HEK293 (cell line): ENCODE data around the gene ESPNL.
A peak's percentile ranks its signal among the peaks of the same experiment; 100 is the strongest.

Experiments used
- CTCF ChIA-PET: fragments of 350-600 bp; formaldehyde crosslinking; extraction: SDS; loops from one replicate; lab custom pipeline; 2021; ENCODE audit warnings: antibody characterized with exemption; lab: Yijun Ruan, JAX
- POLR2A ChIA-PET: fragments of 300-600 bp; formaldehyde crosslinking; extraction: SDS; loops from one replicate; lab custom pipeline; 2020; ENCODE audit warnings: antibody characterized with exemption, inconsistent platforms; lab: Yijun Ruan, JAX
- H3K27ac ChIP-seq: fragments of 200-500 bp; sonication (Bioruptor generic); 2 replicates; pipeline ENCODE4 v1.5.1; 2014; ENCODE audit warnings: low read depth, low read length, control low read depth, inconsistent platforms; ENCODE audit errors: extremely low read depth
- H3K36me3 ChIP-seq, 2 experiments: fragments of 200-500 bp in 1 of 2; sonication (Bioruptor generic) in 1 of 2; 1 replicate in 1 of 2; 2 replicates in 1 of 2; pipeline ENCODE4 v1.5.1; 2014 to 2017; ENCODE audit warnings: inconsistent platforms in 2 of 2, low read length in 2 of 2; ENCODE audit not compliant: control insufficient read depth in 2 of 2, insufficient read depth in 1 of 2
- H3K4me1 ChIP-seq: fragments of 200-500 bp; sonication (Bioruptor generic); 2 replicates; pipeline ENCODE4 v1.5.1; 2014; ENCODE audit warnings: mild to moderate bottlenecking, low read length, inconsistent platforms; ENCODE audit not compliant: control insufficient read depth, insufficient read depth
- H3K4me3 ChIP-seq: 2 replicates; pipeline ENCODE4 v1.5.1; 2011; ENCODE audit warnings: low read depth, mild to moderate bottlenecking, control low read depth, low read length, moderate library complexity
- H3K9me3 ChIP-seq: fragments of 200-500 bp; sonication (Bioruptor generic); 2 replicates; pipeline ENCODE4 v1.5.1; 2014; ENCODE audit warnings: low read depth, low read length, inconsistent platforms; ENCODE audit not compliant: control insufficient read depth, insufficient read depth
- PRDM1 ChIP-seq: fragments of 450-650 bp; formaldehyde crosslinking; IDR thresholded peaks from 2 replicates; pipeline ENCODE4; 2016; ENCODE audit warnings: missing biosample characterization, missing genetic modification characterization
- SCRT1 ChIP-seq: fragments of 450-650 bp; formaldehyde crosslinking; IDR thresholded peaks from 2 replicates; pipeline ENCODE4 v1.5.1; 2016; ENCODE audit warnings: missing biosample characterization, missing genetic modification characterization, borderline replicate concordance
- ZBTB1 ChIP-seq: fragments of 450-650 bp; formaldehyde crosslinking; IDR thresholded peaks from 2 replicates; pipeline ENCODE4 v1.5.1; 2016; ENCODE audit warnings: missing biosample characterization, missing genetic modification characterization
- ZBTB20 ChIP-seq: fragments of 450-650 bp; formaldehyde crosslinking; IDR thresholded peaks from 2 replicates; pipeline ENCODE4 v1.5.1; 2016; ENCODE audit warnings: missing biosample characterization, missing genetic modification characterization
- ZEB2 ChIP-seq: fragments of 450-650 bp; formaldehyde crosslinking; IDR thresholded peaks from 2 replicates; pipeline ENCODE4 v1.5.1; 2016; ENCODE audit warnings: missing biosample characterization, missing genetic modification characterization
- ZNF146 ChIP-seq: fragments of 450-650 bp; formaldehyde crosslinking; IDR thresholded peaks from 2 replicates; pipeline ENCODE4 v1.5.1; 2016; ENCODE audit warnings: missing biosample characterization, missing genetic modification characterization
- ZNF2 ChIP-seq: fragments of 450-650 bp; formaldehyde crosslinking; IDR thresholded peaks from 2 replicates; pipeline ENCODE4 v1.5.1; 2016; ENCODE audit warnings: missing biosample characterization, missing genetic modification characterization
- ZNF214 ChIP-seq: fragments of 450-650 bp; formaldehyde crosslinking; IDR thresholded peaks from 2 replicates; pipeline ENCODE4 v1.5.1; 2017; ENCODE audit warnings: missing biosample characterization, mild to moderate bottlenecking, missing genetic modification characterization, borderline replicate concordance
- ZNF24 ChIP-seq: fragments of 450-650 bp; formaldehyde crosslinking; IDR thresholded peaks from 2 replicates; pipeline ENCODE4 v1.5.1; 2016; ENCODE audit warnings: missing biosample characterization, missing genetic modification characterization
- ZNF530 ChIP-seq: fragments of 450-650 bp; formaldehyde crosslinking; IDR thresholded peaks from 2 replicates; pipeline ENCODE4 v1.5.1; 2016; ENCODE audit warnings: low read depth, missing biosample characterization, missing genetic modification characterization
- ZNF560 ChIP-seq: fragments of 450-650 bp; formaldehyde crosslinking; IDR thresholded peaks from 2 replicates; pipeline ENCODE4 v1.5.1; 2017; ENCODE audit warnings: missing biosample characterization, missing genetic modification characterization, borderline replicate concordance
- TF ChIP-seq, protein P1 (sequence below): fragments of 450-650 bp; formaldehyde crosslinking; IDR thresholded peaks from 2 replicates; pipeline ENCODE4 v1.5.1; 2016; ENCODE audit warnings: missing biosample characterization, missing genetic modification characterization
- TF ChIP-seq, protein P2 (sequence below): IDR thresholded peaks from 2 replicates; pipeline ENCODE4 v1.6.1; 2011; ENCODE audit warnings: mild to moderate bottlenecking, low read depth, low read length, borderline replicate concordance
- TF ChIP-seq, protein P3 (sequence below): fragments of 450-650 bp; formaldehyde crosslinking; IDR thresholded peaks from 2 replicates; pipeline ENCODE4 v1.5.1; 2016; ENCODE audit warnings: missing biosample characterization, missing genetic modification characterization
- TF ChIP-seq, protein P4 (sequence below): fragments of 450-650 bp; formaldehyde crosslinking; IDR thresholded peaks from 2 replicates; pipeline ENCODE4 v1.5.1; 2016; ENCODE audit warnings: missing biosample characterization, missing genetic modification characterization

Gene ESPNL

DNA sequence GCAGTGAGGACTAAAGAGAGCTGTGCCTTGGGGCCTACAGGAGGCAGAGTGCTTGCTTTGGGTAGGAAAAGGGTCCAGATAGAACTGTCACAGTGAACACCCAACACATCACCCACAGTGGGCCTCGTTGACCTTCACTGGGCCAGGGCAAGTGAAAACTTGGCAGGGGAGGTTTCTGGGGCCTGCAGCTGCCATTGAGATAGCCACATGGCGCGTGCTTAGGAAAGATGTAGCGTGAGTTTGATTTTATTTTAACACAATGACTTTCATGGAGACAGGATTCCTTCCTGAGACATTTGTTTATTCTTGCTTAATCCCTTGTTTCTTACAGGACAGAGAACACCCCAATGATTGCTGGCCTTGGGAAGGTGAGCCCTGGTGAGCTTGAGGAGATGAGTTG is 9.3 kb upstream of the ESPNL start:
- ChIA-PET CTCF (interaction anchor here (0.7 kb wide), 1 partner anchor 35 kb away, joined by 3 read pairs; no protein-coding TSS in a partner anchor), POLR2A (no interaction called here)
- Histone ChIP-seq H3K9me3 (no peaks in the 10 kb centered on the region), H3K4me1 (no peaks in the 10 kb centered on the region), H3K4me3 (no peak overlapping the region), H3K36me3 (peaks cover 0 to 16% of the 10 kb centered on the region in 2 experiments; a peak in 2 of 3 replicates), H3K27ac (no peak overlapping the region)
- TF ChIP-seq, protein P1, sequence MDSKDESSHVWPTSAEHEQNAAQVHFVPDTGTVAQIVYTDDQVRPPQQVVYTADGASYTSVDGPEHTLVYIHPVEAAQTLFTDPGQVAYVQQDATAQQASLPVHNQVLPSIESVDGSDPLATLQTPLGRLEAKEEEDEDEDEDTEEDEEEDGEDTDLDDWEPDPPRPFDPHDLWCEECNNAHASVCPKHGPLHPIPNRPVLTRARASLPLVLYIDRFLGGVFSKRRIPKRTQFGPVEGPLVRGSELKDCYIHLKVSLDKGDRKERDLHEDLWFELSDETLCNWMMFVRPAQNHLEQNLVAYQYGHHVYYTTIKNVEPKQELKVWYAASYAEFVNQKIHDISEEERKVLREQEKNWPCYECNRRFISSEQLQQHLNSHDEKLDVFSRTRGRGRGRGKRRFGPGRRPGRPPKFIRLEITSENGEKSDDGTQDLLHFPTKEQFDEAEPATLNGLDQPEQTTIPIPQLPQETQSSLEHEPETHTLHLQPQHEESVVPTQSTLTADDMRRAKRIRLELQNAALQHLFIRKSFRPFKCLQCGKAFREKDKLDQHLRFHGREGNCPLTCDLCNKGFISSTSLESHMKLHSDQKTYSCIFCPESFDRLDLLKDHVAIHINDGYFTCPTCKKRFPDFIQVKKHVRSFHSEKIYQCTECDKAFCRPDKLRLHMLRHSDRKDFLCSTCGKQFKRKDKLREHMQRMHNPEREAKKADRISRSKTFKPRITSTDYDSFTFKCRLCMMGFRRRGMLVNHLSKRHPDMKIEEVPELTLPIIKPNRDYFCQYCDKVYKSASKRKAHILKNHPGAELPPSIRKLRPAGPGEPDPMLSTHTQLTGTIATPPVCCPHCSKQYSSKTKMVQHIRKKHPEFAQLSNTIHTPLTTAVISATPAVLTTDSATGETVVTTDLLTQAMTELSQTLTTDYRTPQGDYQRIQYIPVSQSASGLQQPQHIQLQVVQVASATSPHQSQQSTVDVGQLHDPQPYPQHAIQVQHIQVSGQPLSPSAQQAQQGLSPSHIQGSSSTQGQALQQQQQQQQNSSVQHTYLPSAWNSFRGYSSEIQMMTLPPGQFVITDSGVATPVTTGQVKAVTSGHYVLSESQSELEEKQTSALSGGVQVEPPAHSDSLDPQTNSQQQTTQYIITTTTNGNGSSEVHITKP (tag by site-specific recombination) = peak; percentile 57
- no peak for TF ChIP-seq ZNF146 (tag by site-specific recombination)

DNA sequence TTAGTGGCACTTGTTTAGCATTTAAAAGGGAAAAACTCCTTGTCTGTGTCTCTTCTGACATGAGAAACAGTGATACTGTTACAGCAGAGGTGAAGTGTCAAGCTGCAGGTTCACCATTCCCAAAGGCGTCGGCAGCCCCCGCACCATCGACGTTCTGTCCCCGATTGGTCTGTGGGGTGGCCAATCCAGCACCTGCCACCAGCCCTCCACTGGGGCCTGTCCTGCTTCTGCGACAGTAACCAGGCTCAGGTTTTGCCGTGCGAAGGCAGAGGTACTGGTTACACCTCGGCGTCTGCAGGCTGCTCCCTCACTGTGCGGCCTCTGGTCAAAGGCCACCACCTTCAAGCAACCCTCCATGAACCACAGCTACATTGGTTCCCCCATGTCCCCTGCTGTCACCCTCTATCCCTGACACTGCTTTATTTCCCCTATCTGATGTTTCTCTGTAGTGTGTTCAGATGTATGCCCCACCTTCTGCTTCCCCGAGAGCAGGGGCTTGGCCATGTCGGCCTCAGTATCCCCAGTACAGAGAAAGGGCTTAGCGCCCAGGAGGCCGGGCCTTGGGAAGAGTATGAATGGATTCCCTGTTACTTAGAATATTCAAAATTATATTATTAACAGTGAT is 8.6 kb upstream of the ESPNL start:
- CTCF ChIA-PET = interaction anchor here (0.7 kb wide), 1 partner anchor 34 kb away, joined by 3 read pairs; no protein-coding TSS in a partner anchor
- TF ChIP-seq, protein P2, sequence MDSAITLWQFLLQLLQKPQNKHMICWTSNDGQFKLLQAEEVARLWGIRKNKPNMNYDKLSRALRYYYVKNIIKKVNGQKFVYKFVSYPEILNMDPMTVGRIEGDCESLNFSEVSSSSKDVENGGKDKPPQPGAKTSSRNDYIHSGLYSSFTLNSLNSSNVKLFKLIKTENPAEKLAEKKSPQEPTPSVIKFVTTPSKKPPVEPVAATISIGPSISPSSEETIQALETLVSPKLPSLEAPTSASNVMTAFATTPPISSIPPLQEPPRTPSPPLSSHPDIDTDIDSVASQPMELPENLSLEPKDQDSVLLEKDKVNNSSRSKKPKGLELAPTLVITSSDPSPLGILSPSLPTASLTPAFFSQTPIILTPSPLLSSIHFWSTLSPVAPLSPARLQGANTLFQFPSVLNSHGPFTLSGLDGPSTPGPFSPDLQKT = no peak
- no peak for TF ChIP-seq ZNF560 (tag by site-specific recombination)
- TF ChIP-seq, protein P3, sequence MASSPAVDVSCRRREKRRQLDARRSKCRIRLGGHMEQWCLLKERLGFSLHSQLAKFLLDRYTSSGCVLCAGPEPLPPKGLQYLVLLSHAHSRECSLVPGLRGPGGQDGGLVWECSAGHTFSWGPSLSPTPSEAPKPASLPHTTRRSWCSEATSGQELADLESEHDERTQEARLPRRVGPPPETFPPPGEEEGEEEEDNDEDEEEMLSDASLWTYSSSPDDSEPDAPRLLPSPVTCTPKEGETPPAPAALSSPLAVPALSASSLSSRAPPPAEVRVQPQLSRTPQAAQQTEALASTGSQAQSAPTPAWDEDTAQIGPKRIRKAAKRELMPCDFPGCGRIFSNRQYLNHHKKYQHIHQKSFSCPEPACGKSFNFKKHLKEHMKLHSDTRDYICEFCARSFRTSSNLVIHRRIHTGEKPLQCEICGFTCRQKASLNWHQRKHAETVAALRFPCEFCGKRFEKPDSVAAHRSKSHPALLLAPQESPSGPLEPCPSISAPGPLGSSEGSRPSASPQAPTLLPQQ = no peak
- TF ChIP-seq ZNF2 (tag by site-specific recombination) = no peak
- no peak for TF ChIP-seq ZBTB1 (tag by site-specific recombination)
- TF ChIP-seq SCRT1 = no peak
- TF ChIP-seq ZBTB20 = no peak
- TF ChIP-seq ZNF214 (tag by site-specific recombination) = no peak
- TF ChIP-seq ZEB2 (tag by site-specific recombination) = no peak
- TF ChIP-seq PRDM1 = no peak
- no peak for TF ChIP-seq ZNF24 (tag by site-specific recombination)
- no peak for TF ChIP-seq ZNF530 (tag by site-specific recombination)
- TF ChIP-seq, protein P4, sequence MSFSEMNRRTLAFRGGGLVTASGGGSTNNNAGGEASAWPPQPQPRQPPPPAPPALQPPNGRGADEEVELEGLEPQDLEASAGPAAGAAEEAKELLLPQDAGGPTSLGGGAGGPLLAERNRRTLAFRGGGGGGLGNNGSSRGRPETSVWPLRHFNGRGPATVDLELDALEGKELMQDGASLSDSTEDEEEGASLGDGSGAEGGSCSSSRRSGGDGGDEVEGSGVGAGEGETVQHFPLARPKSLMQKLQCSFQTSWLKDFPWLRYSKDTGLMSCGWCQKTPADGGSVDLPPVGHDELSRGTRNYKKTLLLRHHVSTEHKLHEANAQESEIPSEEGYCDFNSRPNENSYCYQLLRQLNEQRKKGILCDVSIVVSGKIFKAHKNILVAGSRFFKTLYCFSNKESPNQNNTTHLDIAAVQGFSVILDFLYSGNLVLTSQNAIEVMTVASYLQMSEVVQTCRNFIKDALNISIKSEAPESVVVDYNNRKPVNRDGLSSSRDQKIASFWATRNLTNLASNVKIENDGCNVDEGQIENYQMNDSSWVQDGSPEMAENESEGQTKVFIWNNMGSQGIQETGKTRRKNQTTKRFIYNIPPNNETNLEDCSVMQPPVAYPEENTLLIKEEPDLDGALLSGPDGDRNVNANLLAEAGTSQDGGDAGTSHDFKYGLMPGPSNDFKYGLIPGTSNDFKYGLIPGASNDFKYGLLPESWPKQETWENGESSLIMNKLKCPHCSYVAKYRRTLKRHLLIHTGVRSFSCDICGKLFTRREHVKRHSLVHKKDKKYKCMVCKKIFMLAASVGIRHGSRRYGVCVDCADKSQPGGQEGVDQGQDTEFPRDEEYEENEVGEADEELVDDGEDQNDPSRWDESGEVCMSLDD (tag by site-specific recombination) = no peak
- no peaks in the 10 kb centered on the region for H3K9me3 ChIP-seq

More for the DNA sequence above, 8.6 kb upstream of the ESPNL start:
- no peak overlapping the region for H3K27ac ChIP-seq
- POLR2A ChIA-PET = no interaction called here
- H3K4me1 ChIP-seq = no peaks in the 10 kb centered on the region
- peaks cover 0 to 16% of the 10 kb centered on the region in 2 experiments; a peak in 2 of 3 replicates for H3K36me3 ChIP-seq
- no peak overlapping the region for H3K4me3 ChIP-seq
